Mammary epithelial cell (primary cell): Measurements from ENCODE around the gene ZNF570.

Experiments used
- EZH2 ChIP-seq: IDR thresholded peaks from 2 replicates; pipeline ENCODE4 v1.6.1; 2012; ENCODE audit warnings: low read length, inconsistent platforms, borderline replicate concordance
- TF ChIP-seq, protein P1 (sequence below), 2 donors: IDR thresholded peaks in 1 of 2; conservative IDR thresholded peaks in 1 of 2; 2 replicates each; pipeline ENCODE4 v1.5.1; 2011 to 2012; ENCODE audit warnings: inconsistent platforms in 2 of 2, low read length in 2 of 2, mild to moderate bottlenecking in 2 of 2, control low read depth in 1 of 2, low read depth in 1 of 2; ENCODE audit not compliant: insufficient read depth in 1 of 2; ENCODE audit errors: extremely low read depth in 1 of 2

DNA sequence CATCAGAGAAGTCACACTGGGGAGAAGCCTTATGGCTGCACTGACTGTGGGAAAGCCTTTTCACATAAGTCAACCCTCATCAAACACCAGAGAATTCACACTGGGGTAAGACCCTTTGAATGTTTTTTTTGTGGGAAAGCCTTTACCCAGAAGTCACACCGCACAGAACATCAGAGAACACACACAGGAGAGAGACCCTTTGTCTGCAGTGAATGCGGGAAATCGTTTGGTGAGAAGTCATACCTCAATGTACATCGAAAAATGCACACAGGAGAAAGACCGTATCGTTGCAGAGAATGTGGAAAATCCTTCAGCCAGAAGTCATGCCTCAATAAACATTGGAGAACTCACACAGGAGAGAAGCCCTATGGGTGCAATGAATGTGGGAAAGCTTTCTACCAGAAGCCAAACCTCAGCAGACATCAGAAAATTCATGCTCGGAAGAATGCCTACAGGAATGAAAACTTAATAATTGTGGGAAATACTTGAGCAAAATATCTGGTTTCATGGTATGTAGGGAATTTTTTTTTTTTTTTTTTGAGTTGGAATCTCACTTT, 68.3 kb downstream of the ZNF570 start:
- TF ChIP-seq, protein P1, sequence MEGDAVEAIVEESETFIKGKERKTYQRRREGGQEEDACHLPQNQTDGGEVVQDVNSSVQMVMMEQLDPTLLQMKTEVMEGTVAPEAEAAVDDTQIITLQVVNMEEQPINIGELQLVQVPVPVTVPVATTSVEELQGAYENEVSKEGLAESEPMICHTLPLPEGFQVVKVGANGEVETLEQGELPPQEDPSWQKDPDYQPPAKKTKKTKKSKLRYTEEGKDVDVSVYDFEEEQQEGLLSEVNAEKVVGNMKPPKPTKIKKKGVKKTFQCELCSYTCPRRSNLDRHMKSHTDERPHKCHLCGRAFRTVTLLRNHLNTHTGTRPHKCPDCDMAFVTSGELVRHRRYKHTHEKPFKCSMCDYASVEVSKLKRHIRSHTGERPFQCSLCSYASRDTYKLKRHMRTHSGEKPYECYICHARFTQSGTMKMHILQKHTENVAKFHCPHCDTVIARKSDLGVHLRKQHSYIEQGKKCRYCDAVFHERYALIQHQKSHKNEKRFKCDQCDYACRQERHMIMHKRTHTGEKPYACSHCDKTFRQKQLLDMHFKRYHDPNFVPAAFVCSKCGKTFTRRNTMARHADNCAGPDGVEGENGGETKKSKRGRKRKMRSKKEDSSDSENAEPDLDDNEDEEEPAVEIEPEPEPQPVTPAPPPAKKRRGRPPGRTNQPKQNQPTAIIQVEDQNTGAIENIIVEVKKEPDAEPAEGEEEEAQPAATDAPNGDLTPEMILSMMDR (conservative IDR thresholded peaks at IDR 0.05 in 1 of 2, IDR thresholded peaks at IDR 0.05 in 1 of 2; ENCODE audit: extremely low read depth in 1 of 2, insufficient read depth in 1 of 2, low read depth in 1 of 2, low read length in 2 of 2): no peak
- no peak for TF ChIP-seq EZH2
